GM20000 (cell line): ENCODE measurements around the gene ECE1.

ENCODE experiments used
- DNase-seq: peaks from one replicate; pipeline ENCODE4 v3.0.0; 2012; ENCODE audit warnings: low spot score
- CTCF ChIP-seq: IDR thresholded peaks from 2 replicates; pipeline ENCODE4 v1.5.1; 2012; ENCODE audit warnings: mild to moderate bottlenecking, control low read depth; ENCODE audit errors: extremely low read depth, missing control alignments

ECE1 gene

GRCh38 chr1:21269461-21270085 lies 20.7 kb downstream of the ECE1 start:
- no peak for TF ChIP-seq CTCF
- no peak for DNase-seq

DNA sequence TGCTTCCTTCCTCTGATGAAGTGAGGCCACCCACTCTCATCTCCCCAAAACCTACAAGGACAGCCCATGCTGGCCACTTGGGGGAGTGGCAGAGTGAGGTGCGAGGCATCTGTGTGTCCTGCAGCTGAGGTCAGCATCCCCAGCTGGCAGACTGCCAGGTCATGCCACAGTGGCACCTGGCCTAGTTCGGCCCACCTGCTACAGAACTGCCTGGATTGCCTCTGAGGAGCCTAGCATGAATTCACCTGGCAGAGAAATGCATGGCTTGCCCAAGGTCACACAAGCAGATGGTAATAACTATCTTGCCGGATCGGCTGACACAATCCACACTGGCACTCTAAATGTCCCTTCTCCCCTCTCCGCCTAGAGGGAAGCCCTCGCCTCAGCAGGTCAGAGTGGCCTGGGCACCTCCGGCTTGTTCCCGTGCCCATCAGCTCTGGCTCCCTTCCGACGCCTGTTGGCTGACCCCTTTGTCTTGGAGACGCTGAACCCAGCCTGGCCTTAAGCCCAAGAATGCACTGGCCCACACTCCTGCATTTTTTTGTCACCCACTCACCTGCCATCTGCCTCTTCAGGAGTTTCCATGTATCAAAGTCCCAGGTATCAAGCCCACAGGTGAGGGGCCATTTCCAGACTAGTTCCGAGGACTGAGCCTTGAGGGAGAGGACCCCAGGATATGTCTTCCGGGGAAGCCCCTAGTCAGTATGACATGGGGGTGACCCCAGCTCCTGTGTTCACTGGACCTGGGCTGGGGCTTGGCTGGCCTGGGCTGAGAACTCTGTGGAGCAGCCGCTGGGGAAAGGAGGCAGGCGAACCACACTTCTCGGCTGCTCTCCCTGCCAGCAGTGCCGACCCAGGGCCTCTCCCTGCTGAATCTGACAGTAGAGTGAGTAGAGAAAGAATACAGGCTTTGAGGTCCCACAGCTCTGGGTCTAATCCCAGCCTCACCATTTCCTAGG lies 21.7 kb downstream of the ECE1 start:
- TF ChIP-seq CTCF, result no peak
- DNase-seq, result no peak

GRCh38 chr1:21267191-21268077 lies 22.8 kb downstream of the ECE1 start:
- DNase-seq, result no peak
- no peak for TF ChIP-seq CTCF

- no peak for TF ChIP-seq CTCF
- DNase-seq, result no peak
Measured at GRCh38 chr1:21266119-21266774, 24.0 kb downstream of the ECE1 start.

DNA sequence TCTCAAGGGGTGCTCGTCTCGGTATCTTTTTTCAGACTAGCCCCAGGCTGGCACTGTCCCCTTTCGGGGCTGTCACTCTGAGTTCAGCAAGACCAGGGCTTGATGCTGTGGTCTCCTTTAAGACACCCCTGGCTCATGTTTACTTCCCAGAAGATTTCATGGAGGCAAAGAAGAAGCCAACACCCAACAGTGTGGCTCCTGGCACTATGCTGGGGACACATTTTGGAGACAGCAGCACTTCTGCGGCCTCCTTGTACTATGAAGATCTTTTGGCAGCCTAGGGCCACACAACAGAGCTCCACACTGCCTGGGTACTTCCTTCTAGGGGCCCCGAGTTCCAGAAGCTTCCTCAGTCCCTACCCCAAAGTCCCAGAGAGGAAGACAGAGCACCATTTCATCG lies 24.6 kb downstream of the ECE1 start:
- DNase-seq, result no peak
- TF ChIP-seq CTCF, result no peak

DNA sequence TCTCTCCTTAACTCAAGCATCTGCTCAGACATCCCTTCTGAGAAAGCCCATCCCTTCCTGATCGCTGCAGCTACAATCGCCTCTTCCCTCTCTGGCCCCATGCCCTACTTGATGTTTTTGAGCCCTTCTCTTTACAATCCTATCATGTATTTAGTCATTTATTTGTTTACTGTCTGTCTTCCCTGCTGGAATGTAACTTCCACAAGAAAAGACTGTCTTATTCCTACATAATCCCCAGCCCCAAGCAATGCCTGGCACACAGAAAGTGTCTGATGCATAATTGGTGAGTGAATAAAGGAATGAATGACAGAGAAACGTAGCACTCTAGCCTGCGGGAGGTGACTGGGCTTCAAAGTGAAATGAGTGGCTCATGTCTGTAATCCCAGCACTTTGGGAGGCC lies 25.4 kb downstream of the ECE1 start:
- TF ChIP-seq CTCF, result no peak
- no peak for DNase-seq
